PFSK-1 (cell line): ENCODE data around the gene ESRRG.

Experiments used
- FOXP2 ChIP-seq: optimal IDR thresholded peaks from 2 replicates; pipeline ENCODE3; 2011; ENCODE audit warnings: borderline replicate concordance, control low read depth, inconsistent platforms; ENCODE audit not compliant: insufficient read depth; ENCODE audit errors: extremely low read length, extremely low read depth
- POLR2AphosphoS5 ChIP-seq: IDR thresholded peaks from 2 replicates; pipeline ENCODE4 v1.6.1; 2012; ENCODE audit warnings: low read depth, mild to moderate bottlenecking, control low read depth, low read length, moderate library complexity
- REST ChIP-seq, 2 experiments: IDR thresholded peaks; 2 replicates each; pipeline versions ENCODE4 v1.6.1 to v1.8.0; 2011 to 2012; ENCODE audit warnings: low read depth in 2 of 2, low read length in 2 of 2, control low read depth in 1 of 2, inconsistent platforms in 1 of 2, mild to moderate bottlenecking in 1 of 2, moderate library complexity in 1 of 2; ENCODE audit not compliant: insufficient read depth in 1 of 2
- SIN3A ChIP-seq: IDR thresholded peaks from 2 replicates; pipeline ENCODE4 v1.6.1; 2012; ENCODE audit warnings: mild to moderate bottlenecking, low read length, moderate library complexity, borderline replicate concordance; ENCODE audit not compliant: insufficient read depth
- TAF1 ChIP-seq: IDR thresholded peaks from 2 replicates; pipeline ENCODE4 v1.6.1; 2012; ENCODE audit warnings: low read length, control low read depth, borderline replicate concordance; ENCODE audit not compliant: insufficient read depth

- TF ChIP-seq TAF1 = no peak
- TF ChIP-seq FOXP2 = no peak
- no peak for TF ChIP-seq POLR2AphosphoS5
- no peak for TF ChIP-seq SIN3A
- no peak for TF ChIP-seq REST (IDR thresholded peaks at IDR 0.05; ENCODE audit: insufficient read depth in 1 of 2, low read depth in 2 of 2, low read length in 2 of 2)
Measured at GRCh38 chr1:216750961-216751360, 27.7 kb upstream of the ESRRG start.
